ENCODE data around the gene SLC30A10.

DNA sequence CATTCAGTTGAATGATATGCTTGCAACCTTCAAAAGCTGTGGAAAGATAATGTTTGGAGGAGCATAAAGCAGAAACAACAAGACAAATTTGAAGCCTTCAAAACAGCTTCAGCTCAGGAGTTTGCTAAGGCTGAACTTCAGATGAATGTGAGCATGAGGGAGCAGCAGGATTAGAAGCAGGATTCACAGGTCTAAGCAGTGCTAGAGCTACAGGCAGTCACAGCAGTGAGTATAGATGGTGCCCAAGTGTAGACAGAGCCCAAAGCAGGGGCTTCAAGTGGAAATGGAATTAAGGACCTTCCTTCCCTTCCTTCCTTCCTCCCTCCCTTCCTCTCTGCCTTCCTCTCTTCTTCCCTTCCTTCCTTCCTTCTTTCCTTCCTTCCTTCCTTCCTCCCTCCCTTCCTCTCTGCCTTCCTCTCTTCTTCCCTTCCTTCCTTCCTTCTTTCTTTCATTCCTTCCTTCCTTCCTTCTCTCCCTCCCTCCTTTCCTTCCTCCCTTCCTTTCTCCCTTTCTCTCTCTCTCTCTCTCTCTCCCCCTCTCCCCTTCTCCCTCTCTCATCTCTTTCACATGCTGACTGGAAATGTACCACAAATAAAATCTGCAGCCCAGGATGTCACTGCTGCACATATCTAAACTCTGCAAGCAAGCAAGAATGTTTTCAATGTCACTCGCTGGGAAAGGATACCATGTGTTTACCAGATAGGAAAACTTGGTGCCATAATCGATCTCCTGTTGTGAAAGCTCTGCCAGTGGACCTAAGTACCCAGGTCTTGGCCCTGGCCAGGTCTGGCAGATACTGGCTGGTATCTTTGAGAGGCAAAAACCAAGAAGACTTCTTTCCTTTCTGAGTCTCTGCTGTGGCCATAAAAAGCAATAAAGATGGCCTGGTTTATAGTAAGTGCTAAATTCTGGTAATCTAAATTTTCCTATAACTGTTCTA is 13.1 kb upstream of the SLC30A10 start:
- TF ChIP-seq, protein P1, sequence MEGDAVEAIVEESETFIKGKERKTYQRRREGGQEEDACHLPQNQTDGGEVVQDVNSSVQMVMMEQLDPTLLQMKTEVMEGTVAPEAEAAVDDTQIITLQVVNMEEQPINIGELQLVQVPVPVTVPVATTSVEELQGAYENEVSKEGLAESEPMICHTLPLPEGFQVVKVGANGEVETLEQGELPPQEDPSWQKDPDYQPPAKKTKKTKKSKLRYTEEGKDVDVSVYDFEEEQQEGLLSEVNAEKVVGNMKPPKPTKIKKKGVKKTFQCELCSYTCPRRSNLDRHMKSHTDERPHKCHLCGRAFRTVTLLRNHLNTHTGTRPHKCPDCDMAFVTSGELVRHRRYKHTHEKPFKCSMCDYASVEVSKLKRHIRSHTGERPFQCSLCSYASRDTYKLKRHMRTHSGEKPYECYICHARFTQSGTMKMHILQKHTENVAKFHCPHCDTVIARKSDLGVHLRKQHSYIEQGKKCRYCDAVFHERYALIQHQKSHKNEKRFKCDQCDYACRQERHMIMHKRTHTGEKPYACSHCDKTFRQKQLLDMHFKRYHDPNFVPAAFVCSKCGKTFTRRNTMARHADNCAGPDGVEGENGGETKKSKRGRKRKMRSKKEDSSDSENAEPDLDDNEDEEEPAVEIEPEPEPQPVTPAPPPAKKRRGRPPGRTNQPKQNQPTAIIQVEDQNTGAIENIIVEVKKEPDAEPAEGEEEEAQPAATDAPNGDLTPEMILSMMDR (IDR thresholded peaks at IDR 0.05), result no peak
- TF ChIP-seq POLR2A (IDR thresholded peaks at IDR 0.05), result no peak
